ENCODE measurements around the gene RIPPLY2.

- no peak for TF ChIP-seq GABPA (IDR thresholded peaks at IDR 0.05; ENCODE audit: low read depth)
- no peak for TF ChIP-seq CTCF (IDR thresholded peaks at IDR 0.05)
- no peak for TF ChIP-seq USF2 (IDR thresholded peaks at IDR 0.05; ENCODE audit: borderline replicate concordance, low read depth, low read length)
- TF ChIP-seq REST (IDR thresholded peaks at IDR 0.05; ENCODE audit: low read depth, low read length): no peak
- no peak for TF ChIP-seq EP300 (IDR thresholded peaks at IDR 0.05; ENCODE audit: borderline replicate concordance in 1 of 2, low read depth in 1 of 2, low read length in 1 of 2)
- TF ChIP-seq CHD2 (IDR thresholded peaks at IDR 0.05; ENCODE audit: low read length, partially characterized antibody): no peak
- no peak for TF ChIP-seq RFX5 (IDR thresholded peaks at IDR 0.05; ENCODE audit: low read length)
- TF ChIP-seq MAX (IDR thresholded peaks at IDR 0.05; ENCODE audit: low read depth): no peak
- TF ChIP-seq FOSL2 (IDR thresholded peaks at IDR 0.05; ENCODE audit: borderline replicate concordance, low read depth): no peak
- no peak for TF ChIP-seq RAD21 (IDR thresholded peaks at IDR 0.05; ENCODE audit: low read length)
- TF ChIP-seq TAF1 (IDR thresholded peaks at IDR 0.05; ENCODE audit: borderline replicate concordance, low read depth, low read length): no peak
- TF ChIP-seq PBX3 (IDR thresholded peaks at IDR 0.05): no peak
- TF ChIP-seq POLR2AphosphoS5 (IDR thresholded peaks at IDR 0.05; ENCODE audit: low read depth, low read length): no peak
Measured at GRCh38 chr6:83870649-83871048, 17.5 kb downstream of the RIPPLY2 start.
